ENCODE data around the gene DCUN1D1. TPM values are rescaled to one million over a fixed set of nuclear protein-coding genes. Genes with fewer than 3 reads are reported as not detected.

The DCUN1D1 gene
- total and polyA plus RNA-seq, 5 donors from 2014 or later = 25.0 to 39.3 (median 25.7) TPM

DNA sequence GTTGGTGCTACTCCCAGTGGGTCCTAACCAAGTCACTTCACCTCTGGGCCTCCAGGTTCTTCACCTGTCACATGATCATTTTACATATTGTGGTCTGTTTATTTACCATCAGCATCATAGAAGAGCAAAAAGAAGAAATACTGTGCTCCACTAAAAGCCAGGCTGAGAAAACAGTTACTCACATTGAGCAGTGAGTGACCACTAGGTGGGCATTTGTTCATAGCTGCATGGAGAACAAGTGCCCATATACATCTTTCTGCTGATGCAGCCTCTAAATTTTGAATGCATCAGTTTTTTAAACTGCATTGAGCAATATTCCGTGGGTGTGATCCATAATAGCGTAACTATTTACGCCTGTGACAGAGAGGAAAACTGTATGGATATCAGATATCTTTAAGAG lies 76.2 kb downstream of the DCUN1D1 start:
- ATAC-seq (ENCODE audit: low read depth in 2 of 2) (no peak), DNase-seq (no peak)
- no peaks in the 10 kb centered on the region for H3K9me3 Mint-ChIP-seq
- peaks cover 2 to 7% (median 5%) of the 10 kb centered on the region in 4 donors for H3K4me1 Mint-ChIP-seq
- Histone ChIP-seq H3K27me3 (ENCODE audit: control insufficient read depth, insufficient read depth, low read length) (no peaks in the 10 kb centered on the region), H3K9me3 (ENCODE audit: control insufficient read depth in 2 of 2, low read length in 2 of 2) (no peaks in the 10 kb centered on the region), H3K4me1 (ENCODE audit: control insufficient read depth, insufficient read depth, low read length, poor library complexity, severe bottlenecking) (no peaks in the 10 kb centered on the region), H3K4me3 (ENCODE audit: low read depth, low read length) (no peak overlapping the region), H3K36me3 (ENCODE audit: control insufficient read depth, insufficient read depth, low read length) (peaks cover 61% of the 10 kb centered on the region), H3K27ac (ENCODE audit: insufficient read depth, low read length, poor library complexity, severe bottlenecking) (no peak overlapping the region)
- no peaks in the 10 kb centered on the region for H3K27me3 Mint-ChIP-seq
- H3K4me3 Mint-ChIP-seq = no peak overlapping the region
- H3K27ac Mint-ChIP-seq = no peak overlapping the region
- H3K36me3 Mint-ChIP-seq = peaks cover 32% of the 10 kb centered on the region

DNA sequence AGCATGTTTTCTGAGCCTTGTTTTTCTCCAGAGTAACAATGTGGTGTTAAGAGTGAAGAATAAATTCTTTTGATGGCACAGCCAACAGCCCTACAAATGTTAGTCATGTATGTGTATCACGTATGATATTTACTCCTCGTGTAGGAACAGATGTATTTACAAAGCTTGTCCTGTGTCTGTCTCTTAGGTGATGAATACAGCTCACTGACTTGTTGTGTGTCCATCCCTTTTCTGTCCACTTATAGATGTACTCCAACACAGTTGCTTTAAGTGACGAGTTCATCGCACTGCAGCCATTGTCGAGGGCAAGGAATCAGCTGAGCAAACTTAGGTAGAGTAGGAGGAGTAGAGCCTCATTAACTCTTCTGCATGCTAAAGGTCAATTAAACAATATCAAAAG lies 78.1 kb downstream of the DCUN1D1 start:
- Mint-ChIP-seq H3K36me3 (peaks cover 32% of the 10 kb centered on the region), H3K27ac (peak overlapping the region in 2 of 3 donors; percentile 69 to 74), H3K9me3 (no peaks in the 10 kb centered on the region)

GRCh38 chr3:182896553-182896952 lies 83.8 kb downstream of the DCUN1D1 start:
- Mint-ChIP-seq H3K4me1 (peaks cover 0 to 8% (median 0%) of the 10 kb centered on the region in 4 donors), H3K9me3 (no peaks in the 10 kb centered on the region), H3K27me3 (no peaks in the 10 kb centered on the region), H3K36me3 (peaks cover 32% of the 10 kb centered on the region), H3K4me3 (no peak overlapping the region), H3K27ac (no peak overlapping the region)
- Histone ChIP-seq H3K27me3 (ENCODE audit: control insufficient read depth, insufficient read depth, low read length) (no peaks in the 10 kb centered on the region), H3K9me3 (ENCODE audit: control insufficient read depth in 2 of 2, low read length in 2 of 2) (no peaks in the 10 kb centered on the region), H3K4me3 (ENCODE audit: low read depth, low read length) (no peak overlapping the region), H3K36me3 (ENCODE audit: control insufficient read depth, insufficient read depth, low read length) (peaks cover 58% of the 10 kb centered on the region), H3K27ac (ENCODE audit: insufficient read depth, low read length, poor library complexity, severe bottlenecking) (no peak overlapping the region), H3K4me1 (ENCODE audit: control insufficient read depth, insufficient read depth, low read length, poor library complexity, severe bottlenecking) (no peaks in the 10 kb centered on the region)
- DNase-seq (no peak), ATAC-seq (ENCODE audit: low read depth in 2 of 2) (no peak)

More for the DNA sequence above, 78.1 kb downstream of the DCUN1D1 start:
- no peak for ATAC-seq (ENCODE audit: low read depth in 2 of 2)
- Histone ChIP-seq H3K4me3 (ENCODE audit: low read depth, low read length) (no peak overlapping the region), H3K27ac (ENCODE audit: insufficient read depth, low read length, poor library complexity, severe bottlenecking) (no peak overlapping the region), H3K4me1 (ENCODE audit: control insufficient read depth, insufficient read depth, low read length, poor library complexity, severe bottlenecking) (no peaks in the 10 kb centered on the region), H3K36me3 (ENCODE audit: control insufficient read depth, insufficient read depth, low read length) (peaks cover 67% of the 10 kb centered on the region), H3K9me3 (ENCODE audit: control insufficient read depth in 2 of 2, low read length in 2 of 2) (no peaks in the 10 kb centered on the region), H3K27me3 (ENCODE audit: control insufficient read depth, insufficient read depth, low read length) (no peaks in the 10 kb centered on the region)
- peaks cover 0 to 2% (median 1%) of the 10 kb centered on the region in 4 donors for H3K4me1 Mint-ChIP-seq
- no peaks in the 10 kb centered on the region for H3K27me3 Mint-ChIP-seq
- H3K4me3 Mint-ChIP-seq = no peak overlapping the region
- DNase-seq = no peak

GRCh38 chr3:182895513-182896112 lies 84.7 kb downstream of the DCUN1D1 start:
- H3K27ac Mint-ChIP-seq = no peak overlapping the region
- no peak for ATAC-seq (ENCODE audit: low read depth in 2 of 2)
- H3K36me3 ChIP-seq (ENCODE audit: control insufficient read depth, insufficient read depth, low read length) = peaks cover 65% of the 10 kb centered on the region
- no peaks in the 10 kb centered on the region for H3K9me3 ChIP-seq (ENCODE audit: control insufficient read depth in 2 of 2, low read length in 2 of 2)
- H3K4me3 ChIP-seq (ENCODE audit: low read depth, low read length) = no peak overlapping the region
- no peak overlapping the region for H3K27ac ChIP-seq (ENCODE audit: insufficient read depth, low read length, poor library complexity, severe bottlenecking)
- peaks cover 0 to 8% (median 0%) of the 10 kb centered on the region in 4 donors for H3K4me1 Mint-ChIP-seq
- H3K9me3 Mint-ChIP-seq = no peaks in the 10 kb centered on the region
- peaks cover 40% of the 10 kb centered on the region for H3K36me3 Mint-ChIP-seq
- no peaks in the 10 kb centered on the region for H3K27me3 Mint-ChIP-seq
- DNase-seq = no peak
- H3K27me3 ChIP-seq (ENCODE audit: control insufficient read depth, insufficient read depth, low read length) = no peaks in the 10 kb centered on the region
- H3K4me1 ChIP-seq (ENCODE audit: control insufficient read depth, insufficient read depth, low read length, poor library complexity, severe bottlenecking) = no peaks in the 10 kb centered on the region
- H3K4me3 Mint-ChIP-seq = no peak overlapping the region

DNA sequence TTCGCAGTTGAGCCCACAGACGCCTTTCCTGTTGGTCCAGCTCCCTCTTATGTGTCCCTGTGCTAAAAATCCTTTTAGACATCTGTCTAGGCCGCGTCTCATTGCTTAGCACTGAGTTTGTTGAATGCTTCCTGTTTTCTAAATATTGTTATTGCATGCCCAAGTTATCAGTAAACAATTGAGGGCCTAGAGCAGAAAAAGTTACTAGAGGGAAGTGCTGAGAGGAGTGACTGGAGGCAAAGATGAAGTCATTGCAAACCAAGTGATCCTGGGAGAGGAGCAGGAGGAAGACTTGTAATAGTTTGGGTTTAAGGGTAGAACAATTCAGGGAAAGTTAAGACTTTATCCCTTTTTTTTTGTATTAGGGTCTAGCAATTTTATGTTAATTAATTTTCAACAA lies 88.1 kb downstream of the DCUN1D1 start:
- DNase-seq (no peak), ATAC-seq (ENCODE audit: low read depth in 2 of 2) (no peak)
- H3K27ac ChIP-seq (ENCODE audit: insufficient read depth, low read length, poor library complexity, severe bottlenecking) = no peak overlapping the region
- no peaks in the 10 kb centered on the region for H3K9me3 ChIP-seq (ENCODE audit: control insufficient read depth in 2 of 2, low read length in 2 of 2)
- Mint-ChIP-seq H3K4me1 (peaks cover 0 to 8% (median 1%) of the 10 kb centered on the region in 4 donors), H3K4me3 (no peak overlapping the region), H3K27me3 (no peaks in the 10 kb centered on the region), H3K9me3 (no peaks in the 10 kb centered on the region), H3K27ac (peak overlapping the region in 2 of 3 donors; percentile 42 to 97), H3K36me3 (peaks cover 42% of the 10 kb centered on the region)
- H3K4me3 ChIP-seq (ENCODE audit: low read depth, low read length) = no peak overlapping the region
- H3K27me3 ChIP-seq (ENCODE audit: control insufficient read depth, insufficient read depth, low read length) = no peaks in the 10 kb centered on the region
- H3K4me1 ChIP-seq (ENCODE audit: control insufficient read depth, insufficient read depth, low read length, poor library complexity, severe bottlenecking) = no peaks in the 10 kb centered on the region
- peaks cover 59% of the 10 kb centered on the region for H3K36me3 ChIP-seq (ENCODE audit: control insufficient read depth, insufficient read depth, low read length)

GRCh38 chr3:182891364-182891763 lies 89.0 kb downstream of the DCUN1D1 start:
- no peak overlapping the region for H3K27ac Mint-ChIP-seq
- H3K4me3 ChIP-seq (ENCODE audit: low read depth, low read length) = no peak overlapping the region
- H3K4me1 Mint-ChIP-seq = peaks cover 0 to 12% (median 1%) of the 10 kb centered on the region in 4 donors
- H3K4me3 Mint-ChIP-seq = no peak overlapping the region
- H3K27me3 ChIP-seq (ENCODE audit: control insufficient read depth, insufficient read depth, low read length) = no peaks in the 10 kb centered on the region
- DNase-seq (no peak), ATAC-seq (ENCODE audit: low read depth in 2 of 2) (no peak)
- peaks cover 46% of the 10 kb centered on the region for H3K36me3 Mint-ChIP-seq
- H3K36me3 ChIP-seq (ENCODE audit: control insufficient read depth, insufficient read depth, low read length) = peaks cover 56% of the 10 kb centered on the region
- no peaks in the 10 kb centered on the region for H3K9me3 ChIP-seq (ENCODE audit: control insufficient read depth in 2 of 2, low read length in 2 of 2)
- no peaks in the 10 kb centered on the region for H3K9me3 Mint-ChIP-seq
- no peaks in the 10 kb centered on the region for H3K27me3 Mint-ChIP-seq
- no peaks in the 10 kb centered on the region for H3K4me1 ChIP-seq (ENCODE audit: control insufficient read depth, insufficient read depth, low read length, poor library complexity, severe bottlenecking)
- H3K27ac ChIP-seq (ENCODE audit: insufficient read depth, low read length, poor library complexity, severe bottlenecking) = no peak overlapping the region

DNA sequence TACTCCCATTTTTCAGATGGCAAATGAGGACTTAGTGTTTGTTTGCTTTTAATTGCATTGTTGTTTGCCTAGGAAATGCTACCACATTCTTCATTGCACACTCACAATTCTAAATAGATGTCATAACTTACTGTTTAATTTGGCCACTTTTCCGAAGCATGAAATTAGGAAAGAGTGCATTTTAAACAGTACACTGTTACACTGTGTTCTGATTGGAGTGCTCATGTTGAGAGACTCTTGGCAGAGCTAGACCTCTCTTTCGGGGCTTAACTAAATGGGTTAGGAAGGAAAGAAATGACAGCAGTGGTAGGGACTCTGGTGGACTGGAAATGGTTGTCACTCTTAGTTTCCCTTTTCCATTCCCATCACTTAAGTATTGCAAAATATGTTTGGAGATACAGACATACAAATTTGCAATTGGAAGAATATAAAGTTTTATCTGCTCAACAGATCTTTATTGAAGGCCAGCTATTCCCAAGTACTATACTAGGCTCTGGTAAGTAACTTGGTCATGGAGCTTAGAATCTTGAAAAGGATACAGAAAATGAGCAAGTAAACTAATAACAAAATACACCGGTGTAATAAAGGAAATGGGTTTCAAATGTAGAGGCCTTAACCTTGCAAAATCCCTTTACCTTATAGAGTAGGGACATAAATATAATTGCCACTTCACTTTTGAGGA lies 90.2 kb downstream of the DCUN1D1 start:
- H3K4me1 ChIP-seq (ENCODE audit: control insufficient read depth, insufficient read depth, low read length, poor library complexity, severe bottlenecking) = no peaks in the 10 kb centered on the region
- peaks cover 0 to 10% (median 1%) of the 10 kb centered on the region in 4 donors for H3K4me1 Mint-ChIP-seq
- peak overlapping the region in 1 of 4 donors; percentile 23 for H3K4me3 Mint-ChIP-seq
- H3K4me3 ChIP-seq (ENCODE audit: low read depth, low read length) = no peak overlapping the region
- no peaks in the 10 kb centered on the region for H3K9me3 Mint-ChIP-seq
- peaks cover 50% of the 10 kb centered on the region for H3K36me3 ChIP-seq (ENCODE audit: control insufficient read depth, insufficient read depth, low read length)
- H3K27me3 Mint-ChIP-seq = no peaks in the 10 kb centered on the region
- peaks cover 46% of the 10 kb centered on the region for H3K36me3 Mint-ChIP-seq
- no peaks in the 10 kb centered on the region for H3K27me3 ChIP-seq (ENCODE audit: control insufficient read depth, insufficient read depth, low read length)
- ATAC-seq (ENCODE audit: low read depth in 2 of 2) (no peak), DNase-seq (no peak)
- H3K27ac Mint-ChIP-seq = no peak overlapping the region
- H3K9me3 ChIP-seq (ENCODE audit: control insufficient read depth in 2 of 2, low read length in 2 of 2) = no peaks in the 10 kb centered on the region
- H3K27ac ChIP-seq (ENCODE audit: insufficient read depth, low read length, poor library complexity, severe bottlenecking) = no peak overlapping the region

Data from CD4-positive, CD25-positive, alpha-beta regulatory T cell (primary cell).